ENCODE results near the gene CACNA2D3.

DNA sequence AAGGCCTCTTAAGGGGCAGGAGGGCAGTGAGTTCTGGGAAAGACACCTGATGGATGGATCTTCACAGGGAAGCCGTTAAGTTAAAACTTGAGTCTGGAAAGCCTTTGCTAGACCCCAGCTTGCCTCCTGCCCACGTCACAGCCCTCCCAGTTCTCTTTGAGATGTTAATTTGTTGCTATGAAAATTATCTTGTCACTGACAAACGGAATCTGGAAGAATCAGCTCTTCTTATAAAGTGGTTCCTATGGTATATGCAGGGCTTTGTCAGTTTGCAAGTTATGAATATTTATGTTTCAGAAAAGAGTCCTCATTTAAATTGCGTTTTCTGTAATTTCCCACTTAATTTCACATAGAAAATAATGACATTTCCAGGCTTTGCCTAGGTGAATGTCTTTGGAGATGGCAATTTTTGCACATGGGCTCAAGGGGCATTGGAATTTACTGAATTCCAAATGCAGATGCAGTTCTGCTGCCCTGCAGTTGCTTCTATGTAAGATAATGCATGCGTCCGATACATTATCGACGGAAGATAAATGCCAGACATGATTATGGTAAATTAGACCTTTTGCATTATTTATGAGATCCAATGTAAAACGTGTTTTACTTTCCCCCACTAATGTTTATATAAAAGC is 74.1 kb downstream of the CACNA2D3 start:
- no peak for TF ChIP-seq USF2 (IDR thresholded peaks at IDR 0.05)
- no peak for TF ChIP-seq EP300 (IDR thresholded peaks at IDR 0.05)
- TF ChIP-seq RCOR1 (IDR thresholded peaks at IDR 0.05; ENCODE audit: low read depth, low read length) = no peak
- no peak for TF ChIP-seq FOSL2 (IDR thresholded peaks at IDR 0.05)
- no peak for TF ChIP-seq FOSL2 (CRISPR knock-in tag; IDR thresholded peaks at IDR 0.05)
- no peak for TF ChIP-seq MYC (IDR thresholded peaks at IDR 0.05; ENCODE audit: borderline replicate concordance, low read length)
- no peak for TF ChIP-seq POLR2A (IDR thresholded peaks at IDR 0.05; ENCODE audit: low read length)
- no peak for TF ChIP-seq PHF8 (IDR thresholded peaks at IDR 0.05; ENCODE audit: borderline replicate concordance, low read depth)
- TF ChIP-seq, protein P1, sequence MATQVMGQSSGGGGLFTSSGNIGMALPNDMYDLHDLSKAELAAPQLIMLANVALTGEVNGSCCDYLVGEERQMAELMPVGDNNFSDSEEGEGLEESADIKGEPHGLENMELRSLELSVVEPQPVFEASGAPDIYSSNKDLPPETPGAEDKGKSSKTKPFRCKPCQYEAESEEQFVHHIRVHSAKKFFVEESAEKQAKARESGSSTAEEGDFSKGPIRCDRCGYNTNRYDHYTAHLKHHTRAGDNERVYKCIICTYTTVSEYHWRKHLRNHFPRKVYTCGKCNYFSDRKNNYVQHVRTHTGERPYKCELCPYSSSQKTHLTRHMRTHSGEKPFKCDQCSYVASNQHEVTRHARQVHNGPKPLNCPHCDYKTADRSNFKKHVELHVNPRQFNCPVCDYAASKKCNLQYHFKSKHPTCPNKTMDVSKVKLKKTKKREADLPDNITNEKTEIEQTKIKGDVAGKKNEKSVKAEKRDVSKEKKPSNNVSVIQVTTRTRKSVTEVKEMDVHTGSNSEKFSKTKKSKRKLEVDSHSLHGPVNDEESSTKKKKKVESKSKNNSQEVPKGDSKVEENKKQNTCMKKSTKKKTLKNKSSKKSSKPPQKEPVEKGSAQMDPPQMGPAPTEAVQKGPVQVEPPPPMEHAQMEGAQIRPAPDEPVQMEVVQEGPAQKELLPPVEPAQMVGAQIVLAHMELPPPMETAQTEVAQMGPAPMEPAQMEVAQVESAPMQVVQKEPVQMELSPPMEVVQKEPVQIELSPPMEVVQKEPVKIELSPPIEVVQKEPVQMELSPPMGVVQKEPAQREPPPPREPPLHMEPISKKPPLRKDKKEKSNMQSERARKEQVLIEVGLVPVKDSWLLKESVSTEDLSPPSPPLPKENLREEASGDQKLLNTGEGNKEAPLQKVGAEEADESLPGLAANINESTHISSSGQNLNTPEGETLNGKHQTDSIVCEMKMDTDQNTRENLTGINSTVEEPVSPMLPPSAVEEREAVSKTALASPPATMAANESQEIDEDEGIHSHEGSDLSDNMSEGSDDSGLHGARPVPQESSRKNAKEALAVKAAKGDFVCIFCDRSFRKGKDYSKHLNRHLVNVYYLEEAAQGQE (IDR thresholded peaks at IDR 0.05) = no peak
- TF ChIP-seq, protein P2, sequence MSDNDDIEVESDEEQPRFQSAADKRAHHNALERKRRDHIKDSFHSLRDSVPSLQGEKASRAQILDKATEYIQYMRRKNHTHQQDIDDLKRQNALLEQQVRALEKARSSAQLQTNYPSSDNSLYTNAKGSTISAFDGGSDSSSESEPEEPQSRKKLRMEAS (IDR thresholded peaks at IDR 0.05) = no peak
- TF ChIP-seq HMGXB4 (CRISPR knock-in tag; IDR thresholded peaks at IDR 0.05; ENCODE audit: borderline replicate concordance) = no peak
- TF ChIP-seq, protein P3, sequence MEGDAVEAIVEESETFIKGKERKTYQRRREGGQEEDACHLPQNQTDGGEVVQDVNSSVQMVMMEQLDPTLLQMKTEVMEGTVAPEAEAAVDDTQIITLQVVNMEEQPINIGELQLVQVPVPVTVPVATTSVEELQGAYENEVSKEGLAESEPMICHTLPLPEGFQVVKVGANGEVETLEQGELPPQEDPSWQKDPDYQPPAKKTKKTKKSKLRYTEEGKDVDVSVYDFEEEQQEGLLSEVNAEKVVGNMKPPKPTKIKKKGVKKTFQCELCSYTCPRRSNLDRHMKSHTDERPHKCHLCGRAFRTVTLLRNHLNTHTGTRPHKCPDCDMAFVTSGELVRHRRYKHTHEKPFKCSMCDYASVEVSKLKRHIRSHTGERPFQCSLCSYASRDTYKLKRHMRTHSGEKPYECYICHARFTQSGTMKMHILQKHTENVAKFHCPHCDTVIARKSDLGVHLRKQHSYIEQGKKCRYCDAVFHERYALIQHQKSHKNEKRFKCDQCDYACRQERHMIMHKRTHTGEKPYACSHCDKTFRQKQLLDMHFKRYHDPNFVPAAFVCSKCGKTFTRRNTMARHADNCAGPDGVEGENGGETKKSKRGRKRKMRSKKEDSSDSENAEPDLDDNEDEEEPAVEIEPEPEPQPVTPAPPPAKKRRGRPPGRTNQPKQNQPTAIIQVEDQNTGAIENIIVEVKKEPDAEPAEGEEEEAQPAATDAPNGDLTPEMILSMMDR (IDR thresholded peaks at IDR 0.05) = no peak

Data from A549 (cell line).